Measurements from ENCODE around the gene DDX10.
"Not testable (repeated sequence)": the region's sequence is repeated elsewhere in the genome, so short reads cannot be mapped to it uniquely, and the experiment has no call there.

The DDX10 gene

DNA sequence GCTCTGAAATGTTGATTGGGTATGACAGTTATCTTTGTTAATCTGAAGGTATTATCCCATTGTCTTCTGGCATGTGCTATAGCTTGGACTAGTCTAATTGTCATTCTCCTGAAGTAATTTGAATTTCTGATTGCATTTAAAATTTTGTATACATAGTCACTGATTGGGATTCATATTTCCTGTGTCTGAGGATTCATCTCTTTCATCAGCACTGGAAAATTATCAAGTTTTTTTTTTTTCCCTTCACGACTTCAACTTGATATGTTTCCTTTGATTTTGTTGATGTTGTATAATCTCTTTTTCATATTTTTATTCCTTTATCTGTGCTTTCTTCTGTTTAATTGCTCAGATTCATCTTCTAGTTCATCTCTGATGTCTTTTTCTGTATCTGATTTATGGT lies 104.1 kb downstream of the DDX10 start:
- DNase-seq: no peak

DNA sequence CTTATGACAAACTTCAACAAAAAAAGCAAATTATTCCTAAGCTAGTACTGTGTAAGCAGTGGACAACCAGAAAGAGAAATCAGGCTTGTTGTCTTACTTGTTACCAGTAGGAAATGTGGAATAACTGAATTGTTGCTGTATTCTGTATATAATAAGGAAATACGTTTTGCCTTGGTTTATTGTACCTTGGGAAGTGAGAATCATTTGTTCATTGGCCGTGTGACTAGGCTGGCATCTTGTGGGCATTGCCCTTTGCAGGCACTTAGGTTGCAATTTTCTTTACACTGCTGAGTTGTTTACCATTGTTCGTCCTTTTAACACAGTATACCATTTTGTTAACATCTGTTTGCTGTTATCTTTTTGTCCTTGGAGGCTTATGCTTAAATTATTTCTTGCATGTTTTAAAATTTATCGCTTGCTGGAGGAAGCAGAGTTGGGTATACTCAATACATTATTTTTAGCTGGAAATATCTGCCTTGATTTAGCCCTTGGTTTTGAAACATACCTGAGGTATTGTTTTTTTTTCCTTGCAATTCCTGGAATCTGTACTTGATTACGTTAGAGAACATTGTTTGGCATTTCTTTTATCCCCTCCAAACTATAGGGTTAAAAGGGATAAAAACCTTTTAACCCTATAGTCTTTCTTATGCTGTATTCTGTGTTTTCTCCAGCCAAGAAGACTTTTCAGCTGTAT lies 109.3 kb downstream of the DDX10 start:
- DNase-seq: no peak

DNA sequence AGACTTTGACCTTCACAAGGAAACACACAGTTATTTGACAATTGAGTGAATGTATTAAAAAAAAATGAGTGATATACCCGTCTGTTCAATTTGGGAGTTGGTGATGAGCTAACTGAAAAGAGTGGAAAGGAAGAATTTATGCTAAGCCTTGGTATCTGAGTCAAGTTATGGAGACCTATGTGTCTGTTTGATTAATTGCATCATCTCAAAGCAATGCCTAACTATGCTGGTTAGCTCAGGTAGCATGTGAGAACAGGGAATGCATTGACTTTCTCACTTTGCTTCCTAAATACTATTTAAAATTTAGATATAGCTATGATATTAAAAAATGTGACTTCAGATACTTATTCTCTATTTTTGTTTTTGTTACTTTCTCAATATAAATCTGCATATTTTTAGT lies 110.5 kb downstream of the DDX10 start:
- no peak for DNase-seq

DNA sequence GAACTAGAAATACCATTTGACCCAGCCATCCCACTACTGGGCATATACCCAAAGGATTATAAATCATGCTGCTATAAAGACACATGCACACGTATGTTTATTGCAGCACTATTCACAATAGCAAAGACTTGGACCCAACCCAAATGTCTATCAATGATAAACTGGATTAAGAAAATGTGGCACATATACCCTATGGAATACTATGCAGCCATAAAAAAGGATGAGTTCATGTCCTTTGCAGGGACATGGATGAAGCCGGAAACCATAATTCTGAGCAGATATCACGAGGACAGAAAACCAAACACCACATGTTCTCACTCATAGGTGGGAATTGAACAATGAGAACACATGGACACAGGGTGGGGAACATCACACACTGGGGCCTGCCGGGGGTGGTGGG lies 114.3 kb downstream of the DDX10 start:
- DNase-seq: not testable (repeated sequence)

DNA sequence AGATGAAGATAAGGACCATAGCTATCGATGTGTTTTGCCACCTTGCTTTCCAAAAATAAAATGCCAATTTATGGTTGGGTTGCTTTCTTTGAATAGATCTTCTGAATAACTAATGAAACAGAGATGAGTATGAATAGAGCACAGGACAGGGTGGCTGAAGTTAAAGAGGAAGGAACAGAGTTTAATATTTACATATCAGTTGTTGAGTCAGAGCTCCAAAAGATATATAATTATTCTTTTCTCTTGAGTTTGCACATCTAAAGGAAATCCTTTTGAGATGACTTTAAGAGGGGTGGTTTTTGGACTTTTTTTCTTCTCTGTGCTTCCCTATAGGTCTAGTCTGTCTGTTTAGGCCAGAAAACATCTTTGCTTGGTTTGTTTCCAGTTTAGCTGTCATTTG lies 115.2 kb downstream of the DDX10 start:
- no peak for DNase-seq

DNA sequence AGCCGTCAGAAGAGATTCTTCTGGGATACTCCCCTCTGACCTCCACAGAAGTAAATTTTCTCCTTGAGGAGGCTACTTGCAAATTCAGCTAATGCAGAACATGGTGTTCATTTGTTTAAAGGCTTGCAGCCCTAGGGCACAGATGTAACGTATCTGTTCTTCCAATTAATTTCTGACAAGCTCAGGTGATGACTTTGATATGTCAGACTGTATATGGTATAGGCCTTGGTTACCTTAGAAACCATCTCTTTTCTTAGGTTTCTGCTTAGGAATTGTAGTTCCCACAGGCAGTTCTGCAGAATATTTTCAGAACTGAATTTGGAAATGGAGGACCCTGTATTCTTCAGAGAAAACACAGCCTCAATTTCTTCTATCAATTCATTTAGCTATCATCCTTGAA lies 117.1 kb downstream of the DDX10 start:
- DNase-seq: no peak

DNA sequence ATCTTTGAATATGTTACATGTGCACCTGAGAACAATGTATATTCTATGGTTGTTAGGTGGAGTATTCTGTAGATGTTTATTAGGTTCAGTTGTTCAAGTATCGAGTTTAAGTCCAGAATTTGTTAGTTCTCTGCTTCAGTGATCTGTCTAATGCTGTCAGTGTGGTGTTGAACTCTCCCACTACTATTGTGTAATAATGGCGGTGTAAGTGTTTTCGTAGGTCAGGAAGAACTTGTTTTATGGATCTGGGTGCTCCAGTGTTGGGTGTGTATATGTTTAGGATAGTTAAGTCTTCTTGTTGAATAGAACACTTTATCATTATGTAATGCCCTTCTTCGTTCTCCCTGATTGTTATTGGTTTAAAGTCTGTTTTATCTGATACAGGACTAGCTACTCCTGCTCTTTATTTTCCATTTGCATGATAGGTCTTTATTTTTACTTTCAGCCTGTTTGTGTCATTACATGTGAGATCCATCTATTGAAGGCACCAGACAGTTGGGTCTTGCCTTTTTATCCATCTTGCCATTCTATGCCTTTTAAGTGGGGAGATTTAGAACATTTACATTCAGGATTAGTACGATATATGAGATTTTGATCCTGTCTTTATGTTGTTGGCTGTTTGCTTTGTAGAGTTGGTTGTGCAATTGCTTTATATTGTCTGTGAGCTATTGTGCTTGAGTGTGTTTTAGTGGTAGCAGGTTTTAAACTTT lies 121.6 kb downstream of the DDX10 start:
- DNase-seq: no peak

DNA sequence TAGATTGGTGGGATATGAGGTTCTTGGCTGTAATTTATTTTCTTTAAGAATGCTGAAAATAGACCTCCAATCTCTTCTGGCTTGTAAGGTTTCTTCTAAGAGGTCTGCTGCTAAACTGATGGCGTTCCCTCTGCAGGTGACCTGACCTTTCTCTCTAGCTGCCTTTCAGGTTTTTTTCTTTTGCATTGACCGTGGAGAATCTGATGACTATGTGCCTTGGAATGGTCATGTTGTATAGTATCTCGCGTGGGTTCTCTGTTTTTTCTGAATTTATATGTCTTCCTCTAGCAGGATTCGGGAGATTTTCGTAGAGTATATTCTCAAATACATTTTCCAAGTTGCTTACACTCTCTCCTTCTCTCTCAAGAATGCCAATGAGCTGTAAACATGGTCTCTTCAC lies 122.2 kb downstream of the DDX10 start:
- DNase-seq: no peak

DNA sequence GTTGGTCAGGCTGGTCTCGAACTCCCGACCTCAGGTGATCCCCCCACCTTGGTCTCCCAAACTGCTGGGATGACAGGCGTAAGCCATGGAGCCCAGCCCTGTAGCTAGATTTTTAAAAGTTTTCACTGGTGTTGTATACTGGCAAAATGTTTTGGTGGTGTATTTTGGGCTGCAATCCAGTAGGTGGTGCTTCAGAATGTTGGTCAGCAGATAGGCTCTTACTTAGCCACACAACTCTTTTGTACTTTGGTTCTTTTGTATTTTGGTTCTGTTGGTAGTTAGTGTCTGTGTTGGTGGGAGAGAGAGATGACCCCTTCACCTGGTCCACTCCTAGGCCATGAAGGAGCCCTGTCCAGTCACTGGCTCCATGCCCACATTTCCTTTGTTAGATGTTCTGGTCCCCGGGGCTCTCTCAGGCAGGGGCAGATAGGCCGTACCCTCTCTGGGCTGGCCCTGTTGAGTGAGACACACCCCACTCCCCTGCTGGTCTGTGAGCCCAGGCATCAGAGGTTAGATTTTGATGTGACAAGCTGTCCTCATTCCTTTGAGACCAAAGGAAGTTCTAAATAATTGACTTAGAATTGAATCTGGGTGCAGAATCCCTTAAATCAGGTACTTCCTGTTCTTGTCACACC lies 123.8 kb downstream of the DDX10 start:
- DNase-seq: no peak

DNA sequence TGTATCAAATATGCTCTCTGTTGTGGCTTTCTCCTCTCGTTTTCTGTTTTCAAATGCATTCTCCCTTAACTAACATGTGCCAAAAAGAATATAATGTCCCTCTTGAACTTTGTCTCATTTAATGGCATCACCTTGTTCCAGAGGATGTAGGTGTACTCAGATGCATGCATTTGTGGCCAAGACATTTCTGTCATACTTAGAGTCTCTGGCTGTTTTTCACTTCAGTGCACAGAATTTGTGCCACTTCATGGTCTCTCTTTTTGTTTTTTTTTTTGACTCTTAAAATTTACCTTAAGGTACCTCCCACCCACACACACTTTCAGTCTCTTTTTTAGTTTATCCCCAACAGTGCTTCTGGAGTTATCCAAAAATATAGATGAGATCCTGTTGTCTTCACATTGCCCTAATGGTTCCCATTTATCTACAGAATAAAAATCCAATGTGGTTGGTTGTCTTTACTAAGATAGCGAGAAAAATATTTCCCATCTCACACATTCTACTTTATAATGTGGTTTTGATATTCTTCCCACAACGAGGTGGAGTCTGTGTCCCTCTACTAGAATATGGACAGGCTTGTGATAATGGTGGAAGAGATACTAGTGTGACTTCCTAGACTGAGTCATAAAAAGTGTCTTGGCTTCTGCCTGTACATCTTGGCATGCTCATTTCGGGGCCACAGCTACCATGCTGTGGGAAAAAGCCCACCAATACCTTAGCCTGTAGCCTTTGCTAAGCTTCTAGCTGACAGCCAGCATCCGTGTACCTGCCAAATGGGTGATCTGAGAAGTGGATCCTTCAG lies 125.8 kb downstream of the DDX10 start:
- no peak for DNase-seq

DNA sequence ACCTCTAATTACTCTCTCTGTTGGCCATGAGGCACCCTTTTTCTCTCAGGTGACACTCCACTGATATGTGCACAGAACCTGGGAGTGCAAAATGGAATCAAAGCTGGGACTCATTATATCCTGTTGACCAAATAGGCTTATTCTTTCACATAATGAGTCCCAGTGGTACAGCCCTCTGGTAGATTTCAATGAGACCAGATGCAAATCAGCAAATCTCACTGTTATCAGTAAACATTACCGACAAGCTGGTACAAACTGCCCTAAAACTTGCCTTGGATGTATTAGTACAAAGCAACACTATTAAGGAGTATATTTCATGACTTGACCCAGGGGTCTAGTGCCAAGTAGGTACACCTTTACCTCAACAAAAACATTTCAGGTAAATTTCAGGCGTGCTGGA lies 128.3 kb downstream of the DDX10 start:
- DNase-seq: no peak

DNA sequence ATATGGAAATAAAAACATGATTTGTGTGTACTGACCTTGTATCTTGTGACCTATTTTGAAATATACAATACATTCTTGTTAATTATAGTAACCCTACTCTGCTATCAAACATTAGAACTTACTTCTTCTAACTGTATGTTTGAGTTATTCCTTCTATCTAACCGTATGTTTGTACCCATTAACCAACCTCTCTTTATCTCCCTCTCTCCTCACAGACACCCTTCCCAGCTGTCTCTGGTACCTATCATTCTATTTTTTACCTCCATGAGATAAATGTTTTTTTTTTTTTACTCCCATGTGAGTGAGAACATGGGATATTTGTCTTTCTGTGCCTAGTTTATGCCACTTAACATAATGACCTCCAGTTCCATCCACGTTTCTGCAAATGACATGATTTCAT lies 128.7 kb downstream of the DDX10 start:
- no peak for DNase-seq

DNA sequence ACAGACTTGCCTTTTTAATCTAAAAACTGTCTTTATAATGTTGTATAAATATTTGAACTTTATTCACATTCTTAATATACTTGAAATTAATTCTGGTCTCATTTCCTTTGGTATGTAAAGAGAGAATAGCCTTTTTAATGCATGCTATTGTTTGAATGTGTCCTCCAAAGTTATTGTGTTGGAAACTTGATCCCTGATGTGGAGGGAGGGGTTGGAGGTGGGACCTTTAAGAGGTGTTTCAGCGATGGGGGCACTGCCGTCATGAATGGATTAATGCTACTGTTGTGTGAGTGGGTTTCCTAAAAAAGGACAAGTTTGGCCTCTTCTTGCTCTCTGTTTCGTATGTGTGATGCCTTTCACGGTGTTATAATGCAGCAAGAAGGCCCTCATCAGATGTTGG lies 131.7 kb downstream of the DDX10 start:
- no peak for DNase-seq

DNA sequence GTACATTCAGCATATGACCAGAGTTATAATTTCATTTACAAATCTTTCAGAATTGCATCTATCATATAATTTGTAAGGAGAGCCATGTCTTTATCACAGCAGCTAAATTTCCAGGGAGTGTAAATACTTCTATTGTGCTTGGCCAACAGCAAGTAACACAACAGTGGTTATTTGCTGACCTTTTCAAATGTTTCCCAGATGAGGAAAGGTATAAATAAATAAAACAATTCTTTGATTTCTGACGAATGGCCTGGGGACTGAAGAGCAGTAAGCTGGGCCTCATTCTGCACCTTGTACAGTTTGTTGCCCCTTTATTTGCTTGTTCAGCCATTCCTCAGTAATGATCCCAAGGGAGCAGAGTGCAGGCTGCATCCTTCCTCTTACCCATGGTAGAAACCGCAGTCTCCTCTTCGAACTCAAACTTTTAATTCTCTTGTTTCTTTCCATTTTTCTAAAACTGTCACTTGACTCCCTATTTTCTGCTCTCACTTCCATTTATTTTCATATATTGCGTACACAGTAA lies 132.8 kb downstream of the DDX10 start:
- DNase-seq: no peak

DNA sequence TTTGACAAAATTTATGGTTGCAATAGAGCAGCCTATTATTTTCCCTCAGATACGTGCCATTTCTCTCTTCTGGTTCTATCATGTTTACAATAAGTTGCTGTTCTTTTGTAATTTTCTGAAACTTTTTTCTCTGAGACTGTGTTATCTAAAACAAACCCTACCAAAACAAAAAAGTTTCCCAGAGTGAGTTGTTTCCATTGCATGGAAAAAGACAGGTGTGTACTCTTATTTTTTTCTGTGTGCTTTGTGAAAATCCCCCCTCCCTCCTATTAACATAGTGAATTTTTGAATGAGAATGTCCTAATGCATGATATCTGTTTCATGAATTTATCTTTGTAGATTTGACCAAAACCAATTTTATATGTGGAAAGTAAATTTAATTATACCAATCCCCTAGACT lies 137.6 kb downstream of the DDX10 start:
- no peak for DNase-seq

DNA sequence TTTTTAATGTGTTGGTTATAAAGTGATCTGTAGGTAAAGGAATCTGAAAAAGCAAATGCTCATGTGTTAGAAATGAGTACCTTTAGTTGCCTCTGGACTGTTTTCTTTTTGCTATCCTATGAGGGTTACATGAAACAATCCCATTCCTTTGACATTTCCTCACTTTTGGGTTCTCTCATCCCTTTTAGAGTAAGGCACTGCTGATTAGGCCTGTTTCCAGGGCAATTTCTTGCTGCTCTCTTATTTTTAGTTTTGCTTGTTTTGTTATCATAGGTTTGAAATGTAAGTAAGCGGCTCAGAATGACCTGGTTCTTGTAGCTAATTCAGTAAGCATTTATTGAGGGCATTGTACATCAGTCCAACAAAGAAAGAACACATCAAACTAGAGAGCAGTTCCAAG lies 138.9 kb downstream of the DDX10 start:
- no peak for DNase-seq

DNA sequence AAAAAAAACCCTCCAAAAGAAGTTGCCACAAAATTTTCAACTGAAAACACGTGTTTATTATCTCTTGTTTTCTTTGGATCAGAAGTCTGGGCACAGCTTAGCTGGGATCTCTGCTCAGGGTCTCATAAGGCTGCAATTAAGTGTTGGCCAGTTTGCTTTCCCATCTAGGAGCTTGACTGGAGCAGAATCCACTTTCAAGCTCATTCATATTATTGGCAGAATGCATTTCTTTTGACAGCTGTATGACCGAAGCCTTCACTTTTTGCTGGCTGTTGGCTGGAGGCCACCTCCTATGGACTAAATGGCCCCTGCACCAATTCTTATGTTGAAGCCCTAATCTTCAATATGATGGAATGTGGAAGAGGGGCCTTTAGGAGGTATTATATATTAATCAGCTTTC lies 139.6 kb downstream of the DDX10 start:
- no peak for DNase-seq

DNA sequence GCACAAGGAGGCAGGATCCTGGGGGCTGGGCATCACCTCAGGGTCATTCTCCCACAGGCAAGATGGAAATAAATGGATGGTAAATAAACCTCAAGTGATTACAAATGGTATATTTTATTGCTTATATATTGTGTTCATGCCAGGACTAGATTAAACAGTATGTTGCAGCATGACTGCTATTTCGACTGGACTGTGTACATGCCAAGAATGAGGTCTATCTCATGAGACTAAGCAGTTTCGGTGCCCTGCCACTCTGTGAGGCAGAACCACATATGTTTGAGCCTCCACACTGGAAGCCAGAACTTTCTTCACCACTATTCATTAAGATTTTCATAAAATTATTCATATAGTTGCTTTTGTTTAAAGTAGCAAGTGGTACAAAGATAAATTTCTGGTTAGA lies 140.2 kb downstream of the DDX10 start:
- no peak for DNase-seq

DNA sequence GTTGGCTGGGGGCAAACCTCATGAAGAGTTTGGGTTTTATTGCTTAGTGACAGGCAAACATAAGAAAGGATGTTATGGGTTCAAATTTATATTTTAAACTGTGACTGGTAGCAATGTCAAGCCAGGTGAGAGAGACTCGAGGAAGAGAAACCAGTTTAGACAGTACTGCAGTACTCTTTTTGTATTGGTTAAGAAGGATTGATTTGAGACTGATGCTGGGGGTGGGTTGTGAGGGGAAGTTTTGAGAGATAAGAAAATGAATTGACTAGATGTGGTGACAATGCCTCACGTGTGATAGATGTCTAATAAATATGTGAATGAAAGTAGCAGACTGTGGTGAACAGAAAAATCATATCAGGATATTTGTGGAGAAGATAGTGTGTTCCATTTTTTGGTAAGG lies 142.4 kb downstream of the DDX10 start:
- no peak for DNase-seq

DNA sequence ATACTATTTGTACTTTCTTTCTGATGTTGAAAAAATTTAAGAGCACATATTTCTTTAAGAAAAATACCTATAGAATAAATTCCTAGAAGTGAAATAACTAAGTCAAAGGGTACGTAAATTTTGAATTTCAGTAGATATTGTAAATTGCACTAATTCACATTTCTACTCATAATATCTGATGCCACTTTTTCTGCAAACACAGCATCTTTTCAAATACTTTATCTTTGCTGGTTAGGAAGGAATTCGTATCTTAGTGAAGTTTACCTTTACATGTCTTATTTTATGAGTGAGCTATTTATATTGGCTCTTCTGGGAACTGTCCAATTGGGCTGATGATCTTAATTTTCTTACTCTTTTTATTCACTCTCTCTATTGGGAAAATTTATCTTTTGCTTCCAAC lies 148.2 kb downstream of the DDX10 start:
- DNase-seq: no peak

DNA sequence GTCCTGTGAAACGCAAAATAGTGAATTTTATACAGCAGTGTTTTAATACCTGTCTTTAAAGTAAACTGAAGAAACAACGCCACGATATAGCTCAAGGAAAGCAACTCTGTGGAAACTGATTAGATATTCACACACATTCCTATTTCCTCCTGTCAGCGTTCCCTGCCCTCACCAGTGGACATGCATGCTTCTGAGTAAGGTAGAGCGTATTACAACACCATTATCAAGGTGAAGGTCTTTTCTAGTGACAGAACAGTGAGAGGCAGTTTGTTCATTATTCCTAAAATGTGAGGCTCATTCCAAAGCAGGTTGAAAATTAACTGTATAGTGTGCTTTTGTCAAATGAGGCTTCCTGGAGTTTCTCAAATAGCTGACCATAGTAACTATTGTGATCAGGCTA lies 153.1 kb downstream of the DDX10 start:
- no peak for DNase-seq

DNA sequence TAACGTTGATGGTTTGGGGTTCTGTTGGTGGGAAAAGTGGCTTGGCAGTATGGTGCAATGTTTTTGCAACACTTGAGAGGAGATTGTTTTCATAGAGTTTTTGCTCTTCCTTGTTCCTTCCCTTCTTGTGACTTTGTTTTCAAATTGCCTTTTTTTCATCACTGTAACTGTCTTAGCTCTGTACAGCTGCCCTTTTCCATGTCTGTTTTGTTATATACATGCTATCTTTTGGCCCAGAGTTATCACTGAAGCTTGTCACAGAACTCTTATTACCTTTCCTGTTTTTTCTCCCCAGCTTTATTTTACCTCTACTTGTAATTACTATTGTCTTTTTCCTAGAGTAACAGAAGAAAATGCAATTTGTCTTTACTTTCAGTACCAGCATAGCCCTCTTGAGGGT lies 154.1 kb downstream of the DDX10 start:
- DNase-seq: no peak

All from hypothalamus (tissue), 51 donors.